Activated naive CD4-positive, alpha-beta T cell treated with anti-CD3 and anti-CD28 coated beads for 36 hours (primary cell): Measurements from ENCODE around the gene APOBEC2. TPM values are rescaled to one million over a fixed set of nuclear protein-coding genes. Genes with fewer than 3 reads are reported as not detected.
A peak's percentile ranks its signal among the peaks of the same experiment; 100 is the strongest.
"Not testable (repeated sequence)": the region's sequence is repeated elsewhere in the genome, so short reads cannot be mapped to it uniquely, and the experiment has no call there.

Experiments
- CTCF ChIA-PET: fragments of 350-600 bp; sonication (Branson Sonifier 250); formaldehyde crosslinking; loops from one replicate; lab custom pipeline; 2021; ENCODE audit warnings: antibody characterized with exemption; lab: Charles Lee
- DNase-seq: peaks from one replicate; pipeline ENCODE4 v3.0.0-alpha.2; 2020
- H3K27ac Mint-ChIP-seq: one replicate; pipeline ENCODE4 v1.8.0; 2021; ENCODE audit warnings: mild to moderate bottlenecking, mixed read lengths
- H3K27me3 Mint-ChIP-seq: one replicate; pipeline ENCODE4 v1.8.0; 2021; ENCODE audit warnings: low read depth, mixed read lengths
- H3K36me3 Mint-ChIP-seq: one replicate; pipeline ENCODE4 v1.8.0; 2021; ENCODE audit warnings: low read depth, mixed read lengths
- H3K4me1 Mint-ChIP-seq: one replicate; pipeline ENCODE4 v1.8.0; 2021; ENCODE audit warnings: low read depth, mixed read lengths
- H3K4me3 Mint-ChIP-seq: one replicate; pipeline ENCODE4 v1.8.0; 2021; ENCODE audit warnings: mild to moderate bottlenecking, moderate library complexity, mixed read lengths
- H3K9me3 Mint-ChIP-seq: one replicate; pipeline ENCODE4 v1.8.0; 2021; ENCODE audit warnings: mixed read lengths
- intact Hi-C: fragments of 100-400 bp; cut with micrococcal nuclease; formaldehyde crosslinking; loops from one replicate; pipeline ENCODE4 v1.15.1; 2023
- total RNA-seq, 2 experiments: library from RNA; stranded (reverse); gene quantifications; one replicate each; pipeline ENCODE4 v1.2.3, GENCODE V29; 2021

The APOBEC2 gene
- not detected for total RNA-seq

DNA sequence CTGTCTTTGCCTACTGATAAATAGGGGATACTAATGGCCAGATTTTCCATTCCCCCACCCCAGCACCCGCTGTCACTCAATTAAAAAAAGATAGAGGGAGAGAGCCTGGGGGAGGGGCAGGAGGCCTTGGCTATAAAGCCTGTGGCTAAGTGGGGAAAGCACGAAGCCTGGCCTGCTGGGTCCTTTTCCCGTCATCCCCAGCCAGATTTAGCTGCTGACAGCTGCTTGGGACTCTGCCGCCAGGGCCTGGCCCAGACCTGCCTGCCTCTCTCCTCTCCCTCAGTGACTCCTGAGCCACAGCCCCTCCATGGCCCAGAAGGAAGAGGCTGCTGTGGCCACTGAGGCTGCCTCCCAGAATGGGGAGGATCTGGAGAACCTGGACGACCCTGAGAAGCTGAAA lies at the start of gene APOBEC2:
Gene APOBEC2, plus strand, starts transcription at position 162 of the 400 bp plus-strand sequence. Its CDS starts 146 bp downstream, at position 308.
- H3K27ac Mint-ChIP-seq: no peak within 1 kb of the TSS
- intact Hi-C loops: no loop called here
- CTCF ChIA-PET: interaction anchor here (0.8 to 3.0 kb wide), 6 partner anchors 13 to 129 kb away, joined by 3 to 17 read pairs (median 9); partner anchors contain the start of gene UNC5CL
- H3K4me1 Mint-ChIP-seq: peaks cover 16% of the 10 kb centered on the region
- peaks cover 7% of the 10 kb centered on the region for H3K36me3 Mint-ChIP-seq
- H3K4me3 Mint-ChIP-seq: no peak within 1 kb of the TSS
- no peaks in the 10 kb centered on the region for H3K9me3 Mint-ChIP-seq
- DNase-seq: no peak
- H3K27me3 Mint-ChIP-seq: no peaks in the 10 kb centered on the region

DNA sequence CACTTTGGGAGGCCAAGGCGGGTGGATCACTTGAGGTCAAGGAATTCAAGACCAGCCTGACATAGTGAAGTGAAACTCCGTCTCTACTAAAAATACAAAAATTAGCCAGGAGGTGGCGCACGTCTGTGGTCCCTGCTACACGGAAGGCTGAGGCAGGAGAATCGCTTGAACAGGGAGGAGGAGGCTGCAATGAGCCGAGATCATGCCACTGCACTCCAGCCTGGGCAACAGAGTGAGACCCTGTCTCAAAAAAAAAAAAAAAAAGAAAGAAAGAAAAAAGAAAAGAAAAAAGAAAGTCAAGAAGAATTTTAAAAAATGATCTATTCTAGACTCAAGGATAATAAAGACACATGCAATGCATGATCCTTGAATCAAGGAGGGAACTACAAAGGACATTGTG lies 46.8 kb upstream of the APOBEC2 start:
- intact Hi-C loops: loop anchor here (1.0 kb wide), 5 partner anchors 21 to 312 kb away; partner anchors contain the start of gene UNC5CL
- not testable (repeated sequence) for H3K4me3 Mint-ChIP-seq, H3K27me3 Mint-ChIP-seq, H3K36me3 Mint-ChIP-seq, H3K9me3 Mint-ChIP-seq, H3K4me1 Mint-ChIP-seq, H3K27ac Mint-ChIP-seq
- CTCF ChIA-PET: interaction anchor here (1.0 kb wide), 1 partner anchor 21 kb away, joined by 3 read pairs; no protein-coding TSS in a partner anchor
- DNase-seq: peak; percentile 70

DNA sequence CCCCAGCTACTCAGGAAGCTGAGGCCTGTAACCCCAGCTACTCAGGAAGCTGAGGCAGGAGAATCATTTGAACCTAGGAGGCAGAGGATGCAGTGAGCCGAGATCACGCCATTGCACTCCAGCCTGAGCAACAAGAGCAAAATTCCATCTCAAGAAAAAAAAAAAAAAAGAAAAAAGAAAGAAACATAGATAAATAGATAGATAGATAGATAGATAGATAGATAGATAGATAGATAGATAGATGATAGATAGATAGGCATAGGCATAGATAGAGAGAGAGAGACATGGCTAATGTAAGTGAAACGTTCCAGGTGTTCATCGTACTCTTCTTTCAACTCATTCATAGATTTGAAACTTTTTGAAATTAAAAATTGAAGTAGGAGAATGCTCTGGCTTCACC lies 46.0 kb upstream of the APOBEC2 start:
- intact Hi-C loops: loop anchor here (1.0 kb wide), 5 partner anchors 20 to 311 kb away; partner anchors contain the start of gene UNC5CL
- not testable (repeated sequence) for DNase-seq, H3K27ac Mint-ChIP-seq, H3K36me3 Mint-ChIP-seq, H3K4me1 Mint-ChIP-seq, H3K4me3 Mint-ChIP-seq, H3K27me3 Mint-ChIP-seq, H3K9me3 Mint-ChIP-seq
- CTCF ChIA-PET: interaction anchor here (0.6 to 1.0 kb wide), 3 partner anchors 11 to 59 kb away, joined by 3 read pairs; no protein-coding TSS in a partner anchor

DNA sequence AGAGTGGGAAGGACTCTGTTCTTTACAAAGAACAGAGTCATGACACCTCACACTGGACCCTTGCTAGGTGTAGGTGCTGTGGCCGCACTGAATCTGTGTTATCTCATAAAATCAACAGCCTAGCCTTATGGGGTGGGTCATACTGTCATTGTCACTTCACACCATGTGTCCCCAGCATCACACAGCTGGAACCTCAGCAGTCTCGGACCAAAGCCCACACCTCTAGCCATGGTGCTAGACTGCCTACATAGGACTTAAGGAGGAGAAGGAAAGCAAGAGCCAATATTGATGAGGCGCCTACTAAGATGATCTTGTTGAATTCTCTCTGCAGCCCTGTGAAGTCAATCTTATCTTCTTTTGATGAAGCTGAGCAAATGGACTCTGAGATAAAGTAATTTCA lies 45.0 kb upstream of the APOBEC2 start:
- intact Hi-C loops: no loop called here
- Mint-ChIP-seq H3K4me1 (no peaks in the 10 kb centered on the region), H3K9me3 (no peaks in the 10 kb centered on the region), H3K36me3 (no peaks in the 10 kb centered on the region), H3K27me3 (peaks cover 7% of the 10 kb centered on the region), H3K27ac (no peak overlapping the region), H3K4me3 (no peak overlapping the region)
- DNase-seq: no peak
- CTCF ChIA-PET: interaction anchor here (0.6 to 1.0 kb wide), 5 partner anchors 9 to 327 kb away, joined by 3 to 4 read pairs (median 3); no protein-coding TSS in a partner anchor

DNA sequence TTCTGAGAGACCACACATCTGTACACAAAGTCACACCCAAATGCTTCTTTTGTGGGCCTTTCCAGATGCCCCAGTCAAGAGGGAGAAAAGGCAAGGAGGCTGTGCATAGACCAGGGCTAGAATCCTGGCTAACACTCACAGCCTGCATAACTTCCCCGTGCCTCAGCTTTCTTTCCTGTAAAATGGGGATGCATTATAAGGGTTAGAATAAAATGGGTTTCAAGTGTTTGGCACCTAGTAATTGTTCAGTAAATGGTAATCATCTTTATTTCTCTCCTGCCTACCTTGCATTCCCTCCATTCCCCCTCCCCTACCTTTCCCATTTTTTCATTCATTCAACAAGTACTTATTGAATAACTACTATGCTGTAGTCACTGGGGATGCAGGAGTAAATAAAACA lies 43.3 kb upstream of the APOBEC2 start:
- no peak for DNase-seq
- no peak overlapping the region for H3K4me3 Mint-ChIP-seq
- peaks cover 2% of the 10 kb centered on the region for H3K27me3 Mint-ChIP-seq
- CTCF ChIA-PET: interaction anchor here (1.3 to 2.1 kb wide), 2 partner anchors 12 to 19 kb away, joined by 5 to 9 read pairs; no protein-coding TSS in a partner anchor
- no peaks in the 10 kb centered on the region for H3K9me3 Mint-ChIP-seq
- intact Hi-C loops: no loop called here
- H3K36me3 Mint-ChIP-seq: no peaks in the 10 kb centered on the region
- H3K4me1 Mint-ChIP-seq: no peaks in the 10 kb centered on the region
- H3K27ac Mint-ChIP-seq: no peak overlapping the region

DNA sequence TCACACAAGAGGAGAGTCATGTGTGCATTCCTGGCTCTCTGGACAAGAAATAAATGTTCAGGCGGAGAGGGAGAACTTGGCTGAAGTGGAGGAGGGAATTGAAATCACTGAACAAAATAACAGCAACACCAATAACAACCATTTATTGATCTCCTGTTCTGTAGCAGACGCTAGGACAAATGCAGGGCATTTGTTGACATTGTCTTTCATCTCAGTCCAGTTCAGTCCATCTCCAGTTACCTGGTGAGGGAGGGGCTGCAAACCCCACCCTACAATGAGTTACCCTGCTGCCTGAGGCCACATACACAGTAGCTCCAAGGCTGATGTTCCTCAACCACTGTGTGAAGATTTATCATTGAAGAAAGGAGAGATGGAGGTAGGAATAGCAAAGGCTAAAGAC lies 41.3 kb upstream of the APOBEC2 start:
- H3K9me3 Mint-ChIP-seq: no peaks in the 10 kb centered on the region
- H3K27ac Mint-ChIP-seq: no peak overlapping the region
- H3K27me3 Mint-ChIP-seq: no peaks in the 10 kb centered on the region
- CTCF ChIA-PET: interaction anchor here (0.9 to 1.4 kb wide), 2 partner anchors 17 to 28 kb away, joined by 4 read pairs; partner anchors contain the start of gene UNC5CL
- no peaks in the 10 kb centered on the region for H3K36me3 Mint-ChIP-seq
- H3K4me3 Mint-ChIP-seq: no peak overlapping the region
- no peak for DNase-seq
- H3K4me1 Mint-ChIP-seq: no peaks in the 10 kb centered on the region
- intact Hi-C loops: no loop called here

DNA sequence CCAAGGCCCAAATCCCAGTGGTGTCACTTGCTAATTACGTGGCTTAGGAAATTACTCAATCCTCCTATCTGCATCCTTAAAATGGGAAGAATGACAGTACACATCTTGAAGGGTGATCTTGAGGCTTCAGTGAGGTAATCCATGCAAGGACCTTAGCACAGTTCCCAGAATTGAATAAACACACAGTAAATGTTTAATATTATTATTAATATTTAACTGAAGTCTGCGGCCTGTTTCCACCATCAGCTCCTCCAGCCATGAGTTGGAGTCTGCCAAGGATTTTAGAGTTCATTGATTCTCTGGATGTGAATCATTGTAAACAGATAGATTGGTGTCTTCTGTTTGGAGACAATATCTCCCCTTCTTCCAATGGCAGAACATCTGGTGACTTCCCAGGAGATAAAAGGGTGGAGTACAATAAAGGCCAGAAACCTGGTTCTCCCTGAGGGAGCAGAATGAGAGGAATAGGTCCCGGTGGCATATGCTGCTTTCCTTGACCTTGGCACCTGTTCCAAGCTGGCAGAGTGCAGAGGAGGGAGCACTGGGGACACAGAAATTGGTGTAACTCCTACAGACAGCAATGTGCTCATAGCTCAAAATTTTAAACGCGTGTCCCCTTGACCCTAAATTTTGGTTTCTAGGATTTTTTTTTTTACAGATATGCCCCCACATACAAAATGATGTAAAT lies 39.4 kb upstream of the APOBEC2 start:
- Mint-ChIP-seq H3K4me1 (no peaks in the 10 kb centered on the region), H3K36me3 (no peaks in the 10 kb centered on the region), H3K9me3 (no peaks in the 10 kb centered on the region), H3K27me3 (no peaks in the 10 kb centered on the region), H3K4me3 (no peak overlapping the region), H3K27ac (no peak overlapping the region)
- no peak for DNase-seq
- intact Hi-C loops: no loop called here
- CTCF ChIA-PET: interaction anchor here (0.7 kb wide), 1 partner anchor 15 kb away, joined by 4 read pairs; no protein-coding TSS in a partner anchor

DNA sequence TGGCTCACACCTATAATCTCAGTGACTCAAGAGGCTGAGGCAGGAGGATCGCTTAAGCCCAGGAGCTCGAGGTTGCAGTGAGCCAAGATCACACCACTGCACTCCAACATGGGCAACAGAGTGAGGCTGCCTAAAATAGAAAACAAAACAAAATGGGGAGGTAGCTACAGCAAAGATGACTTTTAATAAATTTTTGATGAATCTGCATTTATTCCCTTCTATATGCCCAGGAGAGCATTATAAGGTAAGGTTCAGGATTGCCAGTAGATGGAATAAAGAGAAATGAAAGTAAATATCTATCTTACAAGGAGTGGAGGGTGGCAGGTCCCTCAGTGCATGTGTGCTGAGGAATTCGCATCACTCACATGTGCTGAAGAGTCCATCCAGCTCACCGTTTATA lies 38.2 kb upstream of the APOBEC2 start:
- Mint-ChIP-seq H3K4me1 (no peaks in the 10 kb centered on the region), H3K27ac (no peak overlapping the region), H3K9me3 (no peaks in the 10 kb centered on the region), H3K27me3 (no peaks in the 10 kb centered on the region), H3K36me3 (no peaks in the 10 kb centered on the region), H3K4me3 (no peak overlapping the region)
- no peak for DNase-seq
- intact Hi-C loops: no loop called here
- CTCF ChIA-PET: interaction anchor here (0.8 to 1.4 kb wide), 3 partner anchors 10 to 25 kb away, joined by 3 to 7 read pairs (median 7); partner anchors contain the start of gene UNC5CL

DNA sequence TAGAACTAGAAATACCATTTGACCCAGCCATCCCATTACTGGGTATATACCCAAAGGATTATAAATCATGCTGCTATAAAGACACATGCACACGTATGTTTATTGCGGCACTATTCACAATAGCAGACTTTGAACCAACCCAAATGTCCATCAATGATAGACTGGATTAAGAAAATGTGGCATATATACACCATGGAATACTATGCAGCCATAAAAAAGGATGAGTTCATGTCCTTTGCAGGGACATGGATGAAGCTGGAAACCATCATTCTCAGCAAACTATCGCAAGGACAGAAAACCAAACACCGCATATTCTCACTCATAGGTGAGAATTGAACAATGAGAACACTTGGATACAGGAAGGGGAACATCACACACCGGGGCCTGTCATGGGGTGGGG lies 37.1 kb upstream of the APOBEC2 start:
- H3K36me3 Mint-ChIP-seq, H3K27ac Mint-ChIP-seq, H3K9me3 Mint-ChIP-seq, H3K4me3 Mint-ChIP-seq, H3K4me1 Mint-ChIP-seq, H3K27me3 Mint-ChIP-seq, DNase-seq, intact Hi-C loops: not testable (repeated sequence)
- CTCF ChIA-PET: interaction anchor here (1.3 to 1.9 kb wide), 3 partner anchors 12 to 24 kb away, joined by 7 to 11 read pairs (median 7); partner anchors contain the start of gene UNC5CL

DNA sequence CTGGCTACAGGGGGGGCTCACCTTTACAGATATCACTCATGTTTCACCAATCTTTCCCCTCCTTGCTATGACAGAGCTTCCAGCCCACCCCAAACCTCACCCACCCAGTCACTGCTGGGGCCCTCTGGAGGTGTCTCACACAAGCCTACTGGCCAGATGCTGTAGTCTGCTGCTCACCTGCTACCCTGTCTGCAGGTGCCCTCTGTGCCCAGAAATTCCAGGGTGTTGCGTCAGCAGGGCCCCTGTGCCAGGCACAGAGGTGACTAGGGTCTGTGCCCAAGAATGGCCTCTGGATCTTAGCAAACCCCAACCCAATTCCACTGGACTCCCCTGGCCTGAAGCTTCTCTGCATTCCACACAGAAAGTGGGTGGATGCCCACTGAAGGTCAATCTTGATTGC lies 35.3 kb upstream of the APOBEC2 start:
- Mint-ChIP-seq H3K27me3 (no peaks in the 10 kb centered on the region), H3K9me3 (no peaks in the 10 kb centered on the region), H3K27ac (no peak overlapping the region), H3K4me3 (no peak overlapping the region), H3K36me3 (no peaks in the 10 kb centered on the region), H3K4me1 (no peaks in the 10 kb centered on the region)
- intact Hi-C loops: no loop called here
- DNase-seq: no peak
- CTCF ChIA-PET: interaction anchor here (1.9 kb wide), 1 partner anchor 10 kb away, joined by 11 read pairs; no protein-coding TSS in a partner anchor

DNA sequence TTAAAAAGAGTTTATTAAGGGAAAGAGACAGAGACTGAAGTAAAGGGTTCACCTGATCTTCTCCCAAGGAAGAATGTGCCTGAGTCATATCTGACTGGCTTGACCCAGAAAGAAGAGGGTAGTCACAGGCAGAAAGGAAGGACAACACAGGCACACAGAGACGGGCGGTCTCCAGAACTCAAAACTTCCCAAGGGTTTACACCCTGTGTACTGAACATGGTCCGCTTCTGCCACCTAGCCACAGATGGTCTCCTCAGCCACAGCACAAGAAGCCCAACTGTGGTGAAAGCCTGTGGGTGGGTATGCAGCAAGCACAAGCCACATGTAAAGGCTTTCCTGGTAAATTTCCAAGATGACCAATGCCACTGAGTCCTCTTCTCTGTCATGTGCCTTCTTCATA lies 31.2 kb upstream of the APOBEC2 start:
- intact Hi-C loops: no loop called here
- H3K9me3 Mint-ChIP-seq: no peaks in the 10 kb centered on the region
- CTCF ChIA-PET: no interaction called here
- no peak overlapping the region for H3K27ac Mint-ChIP-seq
- no peaks in the 10 kb centered on the region for H3K4me1 Mint-ChIP-seq
- DNase-seq: no peak
- no peaks in the 10 kb centered on the region for H3K27me3 Mint-ChIP-seq
- no peak overlapping the region for H3K4me3 Mint-ChIP-seq
- H3K36me3 Mint-ChIP-seq: no peaks in the 10 kb centered on the region

DNA sequence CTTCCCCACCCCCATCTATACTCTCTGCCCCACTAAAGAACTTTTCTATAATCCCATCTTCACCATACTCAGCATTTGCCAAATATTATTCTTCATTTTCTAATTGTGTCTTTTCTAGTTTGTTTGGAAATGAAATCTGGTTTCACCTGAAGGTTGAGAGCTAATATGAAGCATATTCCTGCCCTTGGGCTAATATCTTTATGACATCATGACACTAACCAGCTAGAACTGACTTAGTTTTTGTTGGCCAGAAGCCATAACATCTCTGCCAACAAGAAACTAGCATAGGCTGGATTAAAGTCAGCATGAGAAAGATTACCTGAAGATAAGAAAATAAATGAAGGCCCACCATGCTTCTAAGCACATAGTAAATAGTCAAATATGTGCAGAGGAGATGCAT lies 30.7 kb upstream of the APOBEC2 start:
- intact Hi-C loops: no loop called here
- CTCF ChIA-PET: no interaction called here
- Mint-ChIP-seq H3K9me3 (no peaks in the 10 kb centered on the region), H3K4me1 (peaks cover 3% of the 10 kb centered on the region), H3K27ac (no peak overlapping the region), H3K4me3 (no peak overlapping the region), H3K36me3 (no peaks in the 10 kb centered on the region), H3K27me3 (no peaks in the 10 kb centered on the region)
- DNase-seq: no peak
